Activated T-cell treated with anti-CD3 and anti-CD28 coated beads, Interleukin-2, amount 50 U/mL, for 1 hour (primary cell): ENCODE data around the gene ATP5F1D.

ENCODE experiments used
- DNase-seq: peaks from one replicate; pipeline ENCODE4 v3.0.0-alpha.2; 2020

Gene ATP5F1D

GRCh38 chr19:1259876-1260748 lies 18.6 kb downstream of the ATP5F1D start:
- DNase-seq: no peak

GRCh38 chr19:1260749-1261537 lies 19.4 kb downstream of the ATP5F1D start:
- peak; percentile 99 for DNase-seq

GRCh38 chr19:1261538-1261797 lies 19.9 kb downstream of the ATP5F1D start:
- no peak for DNase-seq

GRCh38 chr19:1261798-1262622 lies 20.5 kb downstream of the ATP5F1D start:
- peak; percentile 55 for DNase-seq

- DNase-seq: no peak
Measured at GRCh38 chr19:1262623-1263123, 21.1 kb downstream of the ATP5F1D start.

GRCh38 chr19:1263188-1263587 lies 21.6 kb downstream of the ATP5F1D start:
- DNase-seq: no peak

- DNase-seq: peak; percentile 26
Measured at GRCh38 chr19:1264801-1265614, 23.5 kb downstream of the ATP5F1D start.

- no peak for DNase-seq
Measured at GRCh38 chr19:1265615-1266128, 24.1 kb downstream of the ATP5F1D start.

- peak; percentile 88 for DNase-seq
Measured at GRCh38 chr19:1266129-1266915, 24.8 kb downstream of the ATP5F1D start.

GRCh38 chr19:1266916-1267476 lies 25.4 kb downstream of the ATP5F1D start:
- DNase-seq: peak; percentile 83

GRCh38 chr19:1267477-1268225 lies 26.1 kb downstream of the ATP5F1D start:
- DNase-seq: peak; percentile 49

- no peak for DNase-seq
Measured at GRCh38 chr19:1268226-1269064, 26.9 kb downstream of the ATP5F1D start.

GRCh38 chr19:1269065-1269477 lies 27.5 kb downstream of the ATP5F1D start, which contains the start of gene CIRBP:
Gene CIRBP, plus strand, starts transcription at chr19:1269332. Its CDS starts 1,602 bp downstream, at chr19:1270934.
- peak; percentile 99 for DNase-seq

- DNase-seq: peak; percentile 89
Measured at GRCh38 chr19:1269478-1270212, 28.1 kb downstream of the ATP5F1D start.

GRCh38 chr19:1270213-1270853 lies 28.8 kb downstream of the ATP5F1D start:
- no peak for DNase-seq

- DNase-seq: no peak
Measured at GRCh38 chr19:1270854-1271527, 29.4 kb downstream of the ATP5F1D start.
